ENCODE data around the gene DNPEP.

Gene DNPEP

GRCh38 chr2:219344751-219345430 is 42.8 kb downstream of the DNPEP start:
- H3K36me3 ChIP-seq (ENCODE audit: control insufficient read depth, low read depth, low read length): no peaks in the 10 kb centered on the region
- H3K4me3 ChIP-seq (ENCODE audit: low read length): no peak overlapping the region
- no peak overlapping the region for H3K27ac ChIP-seq (ENCODE audit: low read length)
- H3K27me3 ChIP-seq (ENCODE audit: control insufficient read depth, insufficient read depth, low read length): no peaks in the 10 kb centered on the region
- H3K9me3 ChIP-seq (ENCODE audit: control insufficient read depth, low read depth, low read length): no peaks in the 10 kb centered on the region
- H3K9ac ChIP-seq (ENCODE audit: low read length): no peak overlapping the region
- H3K4me1 ChIP-seq (ENCODE audit: control insufficient read depth, low read depth, low read length): no peaks in the 10 kb centered on the region

- Histone ChIP-seq H3K27ac (ENCODE audit: low read length) (no peak overlapping the region), H3K4me1 (ENCODE audit: control insufficient read depth, low read depth, low read length) (peaks cover 6% of the 10 kb centered on the region), H3K4me3 (ENCODE audit: low read length) (no peak overlapping the region), H3K9me3 (ENCODE audit: control insufficient read depth, low read depth, low read length) (no peaks in the 10 kb centered on the region), H3K9ac (ENCODE audit: low read length) (no peak overlapping the region), H3K27me3 (ENCODE audit: control insufficient read depth, insufficient read depth, low read length) (peaks cover 38% of the 10 kb centered on the region), H3K36me3 (ENCODE audit: control insufficient read depth, low read depth, low read length) (no peaks in the 10 kb centered on the region)
Measured at GRCh38 chr2:219335373-219335786, 52.3 kb downstream of the DNPEP start.

- Histone ChIP-seq H3K36me3 (ENCODE audit: control insufficient read depth, low read depth, low read length) (no peaks in the 10 kb centered on the region), H3K4me1 (ENCODE audit: control insufficient read depth, low read depth, low read length) (peaks cover 6% of the 10 kb centered on the region), H3K9me3 (ENCODE audit: control insufficient read depth, low read depth, low read length) (no peaks in the 10 kb centered on the region), H3K9ac (ENCODE audit: low read length) (no peak overlapping the region), H3K27ac (ENCODE audit: low read length) (no peak overlapping the region), H3K27me3 (ENCODE audit: control insufficient read depth, insufficient read depth, low read length) (peaks cover 51% of the 10 kb centered on the region), H3K4me3 (ENCODE audit: low read length) (no peak overlapping the region)
Measured at GRCh38 chr2:219334076-219334475, 53.6 kb downstream of the DNPEP start.

GRCh38 chr2:219332542-219332941 is 55.2 kb downstream of the DNPEP start, which contains the start of gene RESP18:
Gene RESP18 (minus strand): TSS chr2:219332744.
- H3K27me3 ChIP-seq (ENCODE audit: control insufficient read depth, insufficient read depth, low read length): peaks cover 53% of the 10 kb centered on the region
- H3K9me3 ChIP-seq (ENCODE audit: control insufficient read depth, low read depth, low read length): no peaks in the 10 kb centered on the region
- no peak within 1 kb of the TSS for H3K27ac ChIP-seq (ENCODE audit: low read length)
- H3K36me3 ChIP-seq (ENCODE audit: control insufficient read depth, low read depth, low read length): no peaks in the 10 kb centered on the region
- peak within 1 kb of the TSS; percentile 35 for H3K4me3 ChIP-seq (ENCODE audit: low read length)
- H3K9ac ChIP-seq (ENCODE audit: low read length): no peak within 1 kb of the TSS
- H3K4me1 ChIP-seq (ENCODE audit: control insufficient read depth, low read depth, low read length): peaks cover 6% of the 10 kb centered on the region

- Histone ChIP-seq H3K27me3 (ENCODE audit: control insufficient read depth, insufficient read depth, low read length) (peaks cover 53% of the 10 kb centered on the region), H3K36me3 (ENCODE audit: control insufficient read depth, low read depth, low read length) (no peaks in the 10 kb centered on the region), H3K9me3 (ENCODE audit: control insufficient read depth, low read depth, low read length) (no peaks in the 10 kb centered on the region), H3K4me1 (ENCODE audit: control insufficient read depth, low read depth, low read length) (peaks cover 6% of the 10 kb centered on the region), H3K4me3 (ENCODE audit: low read length) (peak overlapping the region; percentile 35), H3K9ac (ENCODE audit: low read length) (no peak overlapping the region), H3K27ac (ENCODE audit: low read length) (no peak overlapping the region)
Measured at GRCh38 chr2:219331560-219332213, 56.0 kb downstream of the DNPEP start.

- peaks cover 6% of the 10 kb centered on the region for H3K4me1 ChIP-seq (ENCODE audit: control insufficient read depth, low read depth, low read length)
- H3K27me3 ChIP-seq (ENCODE audit: control insufficient read depth, insufficient read depth, low read length): peaks cover 38% of the 10 kb centered on the region
- H3K36me3 ChIP-seq (ENCODE audit: control insufficient read depth, low read depth, low read length): no peaks in the 10 kb centered on the region
- no peak overlapping the region for H3K9ac ChIP-seq (ENCODE audit: low read length)
- no peak overlapping the region for H3K4me3 ChIP-seq (ENCODE audit: low read length)
- no peaks in the 10 kb centered on the region for H3K9me3 ChIP-seq (ENCODE audit: control insufficient read depth, low read depth, low read length)
- H3K27ac ChIP-seq (ENCODE audit: low read length): no peak overlapping the region
Measured at GRCh38 chr2:219327719-219328118, 60.0 kb downstream of the DNPEP start.

GRCh38 chr2:219325657-219326315 is 61.9 kb downstream of the DNPEP start:
- Histone ChIP-seq H3K4me1 (ENCODE audit: control insufficient read depth, low read depth, low read length) (no peaks in the 10 kb centered on the region), H3K4me3 (ENCODE audit: low read length) (no peak overlapping the region), H3K27me3 (ENCODE audit: control insufficient read depth, insufficient read depth, low read length) (peaks cover 23% of the 10 kb centered on the region), H3K27ac (ENCODE audit: low read length) (no peak overlapping the region), H3K9ac (ENCODE audit: low read length) (no peak overlapping the region), H3K9me3 (ENCODE audit: control insufficient read depth, low read depth, low read length) (no peaks in the 10 kb centered on the region), H3K36me3 (ENCODE audit: control insufficient read depth, low read depth, low read length) (no peaks in the 10 kb centered on the region)

GRCh38 chr2:219325136-219325535 is 62.6 kb downstream of the DNPEP start:
- Histone ChIP-seq H3K9me3 (ENCODE audit: control insufficient read depth, low read depth, low read length) (no peaks in the 10 kb centered on the region), H3K36me3 (ENCODE audit: control insufficient read depth, low read depth, low read length) (no peaks in the 10 kb centered on the region), H3K27me3 (ENCODE audit: control insufficient read depth, insufficient read depth, low read length) (peaks cover 17% of the 10 kb centered on the region), H3K27ac (ENCODE audit: low read length) (no peak overlapping the region), H3K9ac (ENCODE audit: low read length) (no peak overlapping the region), H3K4me3 (ENCODE audit: low read length) (no peak overlapping the region), H3K4me1 (ENCODE audit: control insufficient read depth, low read depth, low read length) (no peaks in the 10 kb centered on the region)

- no peaks in the 10 kb centered on the region for H3K36me3 ChIP-seq (ENCODE audit: control insufficient read depth, low read depth, low read length)
- H3K27ac ChIP-seq (ENCODE audit: low read length): no peak overlapping the region
- peaks cover 4% of the 10 kb centered on the region for H3K27me3 ChIP-seq (ENCODE audit: control insufficient read depth, insufficient read depth, low read length)
- H3K9ac ChIP-seq (ENCODE audit: low read length): no peak overlapping the region
- H3K9me3 ChIP-seq (ENCODE audit: control insufficient read depth, low read depth, low read length): no peaks in the 10 kb centered on the region
- H3K4me3 ChIP-seq (ENCODE audit: low read length): no peak overlapping the region
- H3K4me1 ChIP-seq (ENCODE audit: control insufficient read depth, low read depth, low read length): no peaks in the 10 kb centered on the region
Measured at GRCh38 chr2:219323434-219323833, 64.3 kb downstream of the DNPEP start.
